Measurements from ENCODE around the gene KRTAP2-4. TPM values are rescaled to one million over a fixed set of nuclear protein-coding genes. Genes with fewer than 3 reads are reported as not detected.
"Not testable (repeated sequence)": the region's sequence is repeated elsewhere in the genome, so short reads cannot be mapped to it uniquely, and the experiment has no call there.

KRTAP2-4 gene
- polyA plus RNA-seq, 3 donors = not detected

DNA sequence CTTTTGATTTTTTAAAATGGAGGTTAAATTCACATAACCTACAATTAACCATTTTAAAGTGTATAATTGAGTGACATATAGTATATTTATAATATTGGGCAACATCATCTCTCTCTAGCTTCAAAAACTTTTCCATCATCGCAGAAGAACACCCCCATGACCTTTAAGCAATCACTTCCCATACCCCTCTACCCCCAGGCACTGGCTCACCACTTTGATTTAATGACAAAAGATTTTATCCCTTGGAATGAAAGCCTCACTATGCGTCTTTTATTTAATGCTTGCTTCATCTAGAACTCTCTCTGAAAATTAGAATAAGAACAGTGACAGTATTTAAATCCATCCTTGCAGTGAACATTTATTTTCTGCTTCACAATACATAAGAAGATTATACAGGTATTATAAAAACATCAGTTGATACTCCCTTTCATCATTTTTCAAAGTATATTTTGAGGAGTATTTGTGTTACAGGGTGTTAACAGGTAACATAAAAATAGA lies 27.8 kb downstream of the KRTAP2-4 start:
- no peak overlapping the region for H3K9ac ChIP-seq (ENCODE audit: insufficient read depth, low read length, poor library complexity, severe bottlenecking)
- no peaks in the 10 kb centered on the region for H4K20me1 ChIP-seq (ENCODE audit: insufficient read depth, low read length)
- no peaks in the 10 kb centered on the region for H3K4me1 ChIP-seq (ENCODE audit: control insufficient read depth in 1 of 2, insufficient read depth in 2 of 2, low read length in 2 of 2)
- no peak overlapping the region for H3K4me3 ChIP-seq (replicated peaks in 1 of 3; ENCODE audit: low read depth in 2 of 3, low read length in 3 of 3)
- no peak for DNase-seq
- no CpG with 5 or more reads among the region's 2 CpGs for WGBS (ENCODE audit: insufficient coverage)
- Mint-ChIP-seq H3K4me1 (no peaks in the 10 kb centered on the region), H3K27me3 (ENCODE audit: low read depth in 3 of 3) (peaks cover 1 to 3% (median 3%) of the 10 kb centered on the region in 3 donors), H3K4me3 (no peak overlapping the region), H3K9me3 (no peaks in the 10 kb centered on the region), H3K27ac (no peak overlapping the region), H3K36me3 (no peaks in the 10 kb centered on the region)
- no peaks in the 10 kb centered on the region for H3K79me2 ChIP-seq (ENCODE audit: insufficient read depth, low read length)
- H3K9me3 ChIP-seq (replicated peaks in 1 of 2; ENCODE audit: control insufficient read depth in 1 of 2, insufficient read depth in 1 of 2, low read length in 2 of 2) = no peaks in the 10 kb centered on the region
- H3K27ac ChIP-seq (ENCODE audit: low read depth in 1 of 2, low read length in 2 of 2) = no peak overlapping the region
- no peak overlapping the region for H2AFZ ChIP-seq (ENCODE audit: insufficient read depth, low read depth, low read length, poor library complexity, severe bottlenecking)
- no peaks in the 10 kb centered on the region for H3K36me3 ChIP-seq (replicated peaks in 1 of 2; ENCODE audit: control insufficient read depth in 1 of 2, insufficient read depth in 2 of 2, low read length in 2 of 2)
- H3K27me3 ChIP-seq (ENCODE audit: control insufficient read depth in 2 of 2, insufficient read depth in 2 of 2, low read length in 2 of 2) = no peaks in the 10 kb centered on the region
- TF ChIP-seq CTCF (IDR thresholded peaks at IDR 0.05) = no peak
- intact Hi-C loops (cut with micrococcal nuclease) = no loop called here
- no peak overlapping the region for H3K4me2 ChIP-seq (replicated peaks; ENCODE audit: extremely low read depth, low read length, poor library complexity, severe bottlenecking)

DNA sequence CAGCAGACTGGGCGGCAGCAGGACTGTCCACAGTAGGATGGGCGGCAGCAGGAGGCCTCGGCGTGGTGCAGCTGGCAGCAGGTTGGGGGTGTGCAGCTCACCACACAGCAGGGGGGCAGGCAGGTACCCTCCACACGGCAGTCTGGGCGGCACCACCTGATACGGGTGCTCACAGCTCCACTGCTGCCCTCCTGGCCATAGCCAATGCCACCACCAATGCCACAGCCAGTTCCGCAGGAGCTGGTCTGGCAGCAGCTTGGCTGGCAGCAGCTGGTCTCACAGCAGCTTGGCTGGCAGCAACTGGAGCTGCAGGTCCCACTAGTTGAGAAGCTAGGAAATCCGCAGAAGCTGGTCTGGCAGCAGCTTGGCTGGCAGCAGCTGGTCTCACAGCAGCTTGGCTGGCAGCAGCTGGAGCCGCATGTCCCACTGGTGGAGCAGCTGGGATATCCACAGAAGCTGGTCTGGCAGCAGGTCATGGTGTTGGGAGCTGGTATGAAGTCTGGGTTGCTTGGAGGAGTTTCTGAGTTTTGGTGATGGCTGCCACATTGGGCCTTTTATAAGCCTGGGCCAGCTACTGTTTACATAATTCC lies 31.2 kb downstream of the KRTAP2-4 start, which contains the start of gene KRTAP1-3:
TSS of gene KRTAP1-3 (minus strand) at position 529 of the 590 bp plus-strand sequence. CDS start at position 476, 53 bp downstream.
- WGBS (ENCODE audit: insufficient coverage) = 78% methylated on average over 5 of the region's 10 CpGs
- H4K20me1 ChIP-seq (ENCODE audit: insufficient read depth, low read length); H3K36me3 ChIP-seq (replicated peaks in 1 of 2; ENCODE audit: control insufficient read depth in 1 of 2, insufficient read depth in 2 of 2, low read length in 2 of 2); H3K4me2 ChIP-seq (replicated peaks; ENCODE audit: extremely low read depth, low read length, poor library complexity, severe bottlenecking); H3K4me1 ChIP-seq (ENCODE audit: control insufficient read depth in 1 of 2, insufficient read depth in 2 of 2, low read length in 2 of 2); H2AFZ ChIP-seq (ENCODE audit: insufficient read depth, low read depth, low read length, poor library complexity, severe bottlenecking); intact Hi-C loops (cut with micrococcal nuclease); H3K4me3 Mint-ChIP-seq; H3K27ac ChIP-seq (ENCODE audit: low read depth in 1 of 2, low read length in 2 of 2); H3K36me3 Mint-ChIP-seq; H3K27me3 Mint-ChIP-seq (ENCODE audit: low read depth in 3 of 3); H3K9ac ChIP-seq (ENCODE audit: insufficient read depth, low read length, poor library complexity, severe bottlenecking); DNase-seq; H3K27ac Mint-ChIP-seq; H3K4me3 ChIP-seq (replicated peaks in 1 of 3; ENCODE audit: low read depth in 2 of 3, low read length in 3 of 3); H3K9me3 ChIP-seq (replicated peaks in 1 of 2; ENCODE audit: control insufficient read depth in 1 of 2, insufficient read depth in 1 of 2, low read length in 2 of 2); H3K27me3 ChIP-seq (ENCODE audit: control insufficient read depth in 2 of 2, insufficient read depth in 2 of 2, low read length in 2 of 2); H3K79me2 ChIP-seq (ENCODE audit: insufficient read depth, low read length); H3K9me3 Mint-ChIP-seq; H3K4me1 Mint-ChIP-seq: not testable (repeated sequence)
